HCT116 (cell line): ENCODE measurements around the gene GSTO2. TPM values are rescaled to one million over a fixed set of nuclear protein-coding genes. Genes with fewer than 3 reads are reported as not detected.

ENCODE experiments used
- ATAC-seq: fragments of 200-7000 bp; cut with Tn5 transposase; 2 replicates; pipeline ENCODE4 v1.9.1; 2020; ENCODE audit warnings: mild to moderate bottlenecking, moderate library complexity
- BruUV-seq: library from RNA; stranded (reverse); fragments of 400-500 nt; replicated peaks from 2 replicates; lab custom pipeline; 2021; lab: Mats Ljungman, UMichigan
- CTCF ChIA-PET: fragments of 300-600 bp; sonication (Branson Sonifier 250); formaldehyde crosslinking; loops from one replicate; lab custom pipeline; 2021; ENCODE audit warnings: antibody characterized with exemption; lab: Charles Lee
- POLR2A ChIA-PET: fragments of 300-600, 350-600 bp; sonication (Branson Sonifier 250); formaldehyde crosslinking; loops from one replicate; lab custom pipeline; 2021; ENCODE audit warnings: antibody characterized with exemption; lab: Charles Lee
- RAD21 ChIA-PET, 2 experiments: fragments of 300-600 bp; sonication (Branson Sonifier 250); formaldehyde crosslinking; loops; one replicate each; lab custom pipeline; 2023; ENCODE audit warnings: low total read pairs in 2 of 2; ENCODE audit not compliant: uncharacterized antibody in 2 of 2, unreplicated experiment in 2 of 2, low non-redundant PET in 1 of 2; lab: Charles Lee
- DNase-seq: peaks from one replicate; pipeline ENCODE4 v3.0.0-alpha.2; 2010; ENCODE audit warnings: low read depth, low spot score
- H2AFZ ChIP-seq: fragments of 200-600 bp; shearing (Covaris generic), sonication (generic); 2 replicates; pipeline ENCODE4 v1.6.1; 2017; ENCODE audit warnings: low read depth, mixed run types, mixed read lengths, antibody characterized with exemption, low read length; ENCODE audit not compliant: poor library complexity, severe bottlenecking
- H3K27ac ChIP-seq: 2 replicates; pipeline ENCODE4 v1.5.1; 2012; ENCODE audit warnings: low read depth, low read length
- H3K27me3 ChIP-seq: fragments of 200-600 bp; sonication (generic); 2 replicates; pipeline ENCODE4 v1.6.1; 2016; ENCODE audit warnings: mixed run types, low read length, mixed read lengths; ENCODE audit not compliant: insufficient read depth
- H3K36me3 ChIP-seq, 2 experiments: fragments of 200-500 bp in 1 of 2; fragments of 200-600 bp in 1 of 2; sonication (Bioruptor generic) in 1 of 2; sonication (generic) in 1 of 2; 2 replicates each; pipeline versions ENCODE4 v1.5.1 to v1.6.1; 2014 to 2016; ENCODE audit warnings: low read length in 2 of 2, inconsistent platforms in 1 of 2, mixed read lengths in 1 of 2, mixed run types in 1 of 2; ENCODE audit not compliant: insufficient read depth in 2 of 2, control insufficient read depth in 1 of 2
- H3K4me1 ChIP-seq, 2 experiments: fragments of 200-600 bp in 1 of 2; sonication (generic) in 1 of 2; 2 replicates each; pipeline versions ENCODE4 v1.5.1 to v1.6.1; 2012 to 2017; ENCODE audit warnings: low read length in 2 of 2, inconsistent platforms in 1 of 2, mild to moderate bottlenecking in 1 of 2, mixed read lengths in 1 of 2, mixed run types in 1 of 2, moderate library complexity in 1 of 2; ENCODE audit not compliant: insufficient read depth in 2 of 2, control insufficient read depth in 1 of 2
- H3K4me2 ChIP-seq: fragments of 200-600 bp; sonication (generic); 2 replicates; pipeline ENCODE4 v1.6.1; 2017; ENCODE audit warnings: mixed run types, low read length, mixed read lengths
- H3K4me3 ChIP-seq, 2 experiments: fragments of 200-600 bp in 1 of 2; sonication (generic) in 1 of 2; replicated peaks in 1 of 2; 2 replicates each; pipeline ENCODE4 v1.5.1; 2011 to 2016; ENCODE audit warnings: low read length in 2 of 2, control low read depth in 1 of 2, low read depth in 1 of 2, mild to moderate bottlenecking in 1 of 2, mixed read lengths in 1 of 2, mixed run types in 1 of 2
- H3K79me2 ChIP-seq: fragments of 200-600 bp; sonication (generic); 2 replicates; pipeline ENCODE4 v1.6.1; 2017; ENCODE audit warnings: mild to moderate bottlenecking, mixed run types, low read length, moderate library complexity, mixed read lengths; ENCODE audit not compliant: insufficient read depth
- H3K9ac ChIP-seq: fragments of 200-600 bp; sonication (generic); 2 replicates; pipeline ENCODE4 v1.6.1; 2016; ENCODE audit warnings: low read length, mixed read lengths
- H3K9me2 ChIP-seq: fragments of 200-600 bp; sonication (generic), shearing (Covaris generic); 2 replicates; pipeline ENCODE4 v1.6.1; 2017; ENCODE audit warnings: mixed run types, mild to moderate bottlenecking, moderate library complexity; ENCODE audit not compliant: insufficient read depth
- H3K9me3 ChIP-seq, 2 experiments: fragments of 200-500 bp in 1 of 2; fragments of 200-600 bp in 1 of 2; sonication (Bioruptor generic) in 1 of 2; sonication (generic) in 1 of 2; 2 replicates each; pipeline ENCODE4 v1.6.1; 2014 to 2017; ENCODE audit warnings: low read length in 2 of 2, mixed read lengths in 2 of 2, inconsistent platforms in 1 of 2, low read depth in 1 of 2, mild to moderate bottlenecking in 1 of 2, mixed run types in 1 of 2, moderate library complexity in 1 of 2; ENCODE audit not compliant: control insufficient read depth in 1 of 2, insufficient read depth in 1 of 2
- H4K20me1 ChIP-seq: fragments of 200-600 bp; sonication (generic), shearing (Covaris generic); 2 replicates; pipeline ENCODE4 v1.6.1; 2017; ENCODE audit warnings: mixed run types, mild to moderate bottlenecking, moderate library complexity; ENCODE audit not compliant: insufficient read depth
- CBX3 ChIP-seq: IDR thresholded peaks from 2 replicates; pipeline ENCODE4 v1.6.1; 2012; ENCODE audit warnings: low read depth
- CEBPB ChIP-seq: IDR thresholded peaks from 2 replicates; pipeline ENCODE4 v1.6.1; 2012; ENCODE audit warnings: low read depth
- CTCF ChIP-seq, 3 experiments: fragments of 200-600 bp in 1 of 3; sonication (generic) in 1 of 3; IDR thresholded peaks in 2 of 3; conservative IDR thresholded peaks in 1 of 3; 2 replicates each; pipeline ENCODE4 v1.5.1; 2012 to 2017; ENCODE audit warnings: low read depth in 2 of 3, low read length in 2 of 3, antibody characterized with exemption in 1 of 3, borderline replicate concordance in 1 of 3, control low read depth in 1 of 3, mild to moderate bottlenecking in 1 of 3, mixed read lengths in 1 of 3, mixed run types in 1 of 3, moderate library complexity in 1 of 3; ENCODE audit not compliant: insufficient read depth in 1 of 3
- EGR1 ChIP-seq: IDR thresholded peaks from 2 replicates; pipeline ENCODE4 v1.6.1; 2012; ENCODE audit warnings: low read depth
- ELF1 ChIP-seq: IDR thresholded peaks from 2 replicates; pipeline ENCODE4 v1.6.1; 2012; ENCODE audit warnings: low read depth, borderline replicate concordance
- MAX ChIP-seq: IDR thresholded peaks from 2 replicates; pipeline ENCODE4 v1.6.1; 2012
- POLR2A ChIP-seq: IDR thresholded peaks from 2 replicates; pipeline ENCODE4 v1.7.0; 2011; ENCODE audit warnings: borderline replicate concordance; ENCODE audit not compliant: insufficient read depth, insufficient read length; ENCODE audit errors: extremely low read depth
- RAD21 ChIP-seq: IDR thresholded peaks from 2 replicates; pipeline ENCODE4 v1.6.1; 2012; ENCODE audit warnings: low read depth, mild to moderate bottlenecking
- REST ChIP-seq: IDR thresholded peaks from 2 replicates; pipeline ENCODE4 v1.6.1; 2012; ENCODE audit warnings: low read depth
- SP1 ChIP-seq: IDR thresholded peaks from 2 replicates; pipeline ENCODE4 v1.6.1; 2012; ENCODE audit warnings: low read depth
- intact Hi-C: fragments of 100-400 bp; cut with micrococcal nuclease; formaldehyde crosslinking; loops from 2 replicates; pipeline ENCODE4 v1.10.0; 2022
- total RNA-seq: library from RNA; stranded (reverse); gene quantifications from one replicate; pipeline ENCODE4 v1.2.1, GENCODE V29; 2021; ENCODE audit not compliant: unreplicated experiment

Gene GSTO2
- total RNA-seq, 1 experiment from 2014 or later: 115 TPM

GRCh38 chr10:104251443-104251842 is 17.5 kb upstream of the GSTO2 start:
- Histone ChIP-seq H3K27me3 (no peaks in the 10 kb centered on the region), H3K4me2 (no peak overlapping the region), H3K27ac (no peak overlapping the region), H4K20me1 (no peaks in the 10 kb centered on the region), H3K79me2 (peaks cover 20% of the 10 kb centered on the region), H3K9ac (no peak overlapping the region), H3K9me2 (no peaks in the 10 kb centered on the region), H3K4me1 (peaks cover 13 to 34% of the 10 kb centered on the region in 2 experiments), H3K4me3 (no peak overlapping the region), H2AFZ (no peak overlapping the region), H3K9me3 (peaks cover 0 to 14% of the 10 kb centered on the region in 2 experiments; a peak in 1 of 4 replicates), H3K36me3 (no peaks in the 10 kb centered on the region)
- DNase-seq (no peak), ATAC-seq (no peak)
- BruUV-seq: no TSS peak
- RAD21 ChIA-PET: no interaction called here
- no peak for TF ChIP-seq ELF1
- no peak for TF ChIP-seq CTCF (IDR thresholded peaks at IDR 0.05 in 2 of 3, conservative IDR thresholded peaks at IDR 0.05 in 1 of 3; ENCODE audit: borderline replicate concordance in 1 of 3, insufficient read depth in 1 of 3, low read depth in 2 of 3, low read length in 2 of 3)
- TF ChIP-seq MAX: no peak
- TF ChIP-seq RAD21: no peak
- TF ChIP-seq CBX3: no peak
- TF ChIP-seq REST: no peak
- TF ChIP-seq POLR2A: no peak
- no peak for TF ChIP-seq CEBPB
- TF ChIP-seq EGR1: no peak
- no peak for TF ChIP-seq SP1
- POLR2A ChIA-PET: interaction anchor here (1.0 kb wide), 1 partner anchor 10 kb away, joined by 4 read pairs; no protein-coding TSS in a partner anchor
- intact Hi-C loops: no loop called here
- CTCF ChIA-PET: no interaction called here
